HS-27A (cell line): ENCODE measurements around the gene CNTN4.
"Not testable (repeated sequence)": the region's sequence is repeated elsewhere in the genome, so short reads cannot be mapped to it uniquely, and the experiment has no call there.

Experiments
- DNase-seq: peaks from one replicate; pipeline ENCODE4 v3.0.0-alpha.2; 2012; ENCODE audit warnings: low read depth, missing footprints

CNTN4 gene

GRCh38 chr3:2908693-2909351, 810.2 kb downstream of the CNTN4 start:
- no peak for DNase-seq

GRCh38 chr3:2910997-2911396, 812.3 kb downstream of the CNTN4 start:
- no peak for DNase-seq

- no peak for DNase-seq
These were observed 817.2 kb downstream of the CNTN4 start for GRCh38 chr3:2915826-2916225.

- DNase-seq = not testable (repeated sequence)
These were observed 818.0 kb downstream of the CNTN4 start for GRCh38 chr3:2916640-2917039.

- no peak for DNase-seq
These were observed 821.4 kb downstream of the CNTN4 start for GRCh38 chr3:2920103-2920502.

GRCh38 chr3:2921452-2921851, 822.8 kb downstream of the CNTN4 start:
- DNase-seq = no peak

- DNase-seq = no peak
These were observed 823.2 kb downstream of the CNTN4 start for GRCh38 chr3:2921903-2922302.

- DNase-seq = no peak
These were observed 824.7 kb downstream of the CNTN4 start for GRCh38 chr3:2923390-2923789.

GRCh38 chr3:2927259-2927658, 828.6 kb downstream of the CNTN4 start:
- no peak for DNase-seq

GRCh38 chr3:2929574-2929973, 830.9 kb downstream of the CNTN4 start:
- DNase-seq = no peak

GRCh38 chr3:2931265-2931664, 832.6 kb downstream of the CNTN4 start:
- DNase-seq = no peak

GRCh38 chr3:2934541-2934940, 835.9 kb downstream of the CNTN4 start:
- no peak for DNase-seq

- no peak for DNase-seq
These were observed 838.4 kb downstream of the CNTN4 start for GRCh38 chr3:2937055-2937454.

GRCh38 chr3:2937592-2937991, 838.9 kb downstream of the CNTN4 start:
- no peak for DNase-seq

- DNase-seq = no peak
These were observed 840.0 kb downstream of the CNTN4 start for GRCh38 chr3:2938711-2939110.

GRCh38 chr3:2940062-2940461, 841.4 kb downstream of the CNTN4 start:
- no peak for DNase-seq

- DNase-seq = no peak
These were observed 846.0 kb downstream of the CNTN4 start for GRCh38 chr3:2944628-2945027.

- no peak for DNase-seq
These were observed 846.5 kb downstream of the CNTN4 start for GRCh38 chr3:2945121-2945520.

- no peak for DNase-seq
These were observed 848.9 kb downstream of the CNTN4 start for GRCh38 chr3:2947536-2947935.

GRCh38 chr3:2948882-2949281, 850.2 kb downstream of the CNTN4 start:
- DNase-seq = no peak

- DNase-seq = no peak
These were observed 851.5 kb downstream of the CNTN4 start for GRCh38 chr3:2950159-2950558.

GRCh38 chr3:2957115-2957514, 858.4 kb downstream of the CNTN4 start:
- no peak for DNase-seq

- no peak for DNase-seq
These were observed 859.9 kb downstream of the CNTN4 start for GRCh38 chr3:2958551-2958950.

GRCh38 chr3:2961576-2961975, 862.9 kb downstream of the CNTN4 start:
- DNase-seq = no peak

- DNase-seq = no peak
These were observed 869.2 kb downstream of the CNTN4 start for GRCh38 chr3:2967871-2968270.
